Measurements from ENCODE around the gene MAGI1.

The MAGI1 gene

DNA sequence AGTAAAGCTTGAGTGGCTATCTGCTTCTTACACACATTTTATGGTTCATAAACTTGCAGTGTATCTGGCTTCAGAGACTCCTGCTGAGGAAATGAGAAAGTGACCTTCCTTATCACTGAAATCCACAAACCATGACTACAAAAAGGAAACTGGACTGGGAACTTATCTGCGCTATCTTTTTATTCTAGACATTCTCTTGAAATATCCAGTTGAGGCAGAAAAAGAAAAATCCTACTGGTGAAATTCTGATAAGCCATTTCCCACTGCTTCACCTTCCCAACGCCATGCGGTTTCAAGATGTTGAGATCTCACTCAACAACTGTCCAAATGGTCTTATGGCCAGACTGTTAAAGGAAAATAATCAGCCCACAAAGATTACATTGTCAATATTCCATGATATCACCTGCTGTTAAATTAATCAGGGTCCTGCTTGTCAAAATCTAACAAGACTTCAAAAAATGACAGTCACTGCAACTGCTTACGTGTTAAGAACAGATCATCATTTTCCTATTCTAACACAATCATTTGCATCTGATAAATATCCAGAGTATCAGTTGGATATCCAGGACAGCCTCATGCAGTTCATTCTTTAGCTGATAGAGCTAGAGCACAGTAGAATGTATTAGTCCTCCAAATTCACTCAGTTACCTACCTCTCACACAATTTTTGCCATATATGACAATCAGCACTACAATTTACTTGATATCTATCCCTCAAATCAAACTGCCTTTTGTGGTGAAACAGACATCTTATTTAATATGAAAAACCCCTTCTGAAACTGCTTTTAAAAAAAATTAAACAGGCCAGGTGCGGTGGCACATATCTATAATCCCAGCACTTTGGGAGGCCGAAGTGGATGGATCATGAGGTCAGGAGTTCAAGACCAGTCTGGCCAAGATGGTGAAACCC lies 538.1 kb downstream of the MAGI1 start:
- DNase-seq = no peak

DNA sequence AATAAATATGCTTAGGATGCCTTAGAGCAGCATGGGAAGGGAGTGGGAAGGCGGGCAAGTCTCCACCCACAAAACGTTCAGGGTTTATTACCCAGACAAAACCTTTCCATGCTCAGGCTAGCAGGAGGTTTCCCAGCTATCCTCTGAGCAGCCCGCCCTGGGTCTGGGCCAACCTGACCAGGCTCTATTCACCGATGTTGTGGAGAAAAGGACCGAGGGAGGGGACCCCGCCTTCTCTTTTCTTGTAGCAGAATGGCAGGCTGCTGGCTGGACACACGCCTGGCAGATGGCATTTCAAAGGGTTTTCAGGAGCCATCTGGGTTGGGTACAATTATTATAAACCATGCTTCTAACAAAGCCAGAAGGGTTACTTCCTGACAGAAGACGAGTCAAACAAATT lies 540.9 kb downstream of the MAGI1 start:
- no peak for DNase-seq

DNA sequence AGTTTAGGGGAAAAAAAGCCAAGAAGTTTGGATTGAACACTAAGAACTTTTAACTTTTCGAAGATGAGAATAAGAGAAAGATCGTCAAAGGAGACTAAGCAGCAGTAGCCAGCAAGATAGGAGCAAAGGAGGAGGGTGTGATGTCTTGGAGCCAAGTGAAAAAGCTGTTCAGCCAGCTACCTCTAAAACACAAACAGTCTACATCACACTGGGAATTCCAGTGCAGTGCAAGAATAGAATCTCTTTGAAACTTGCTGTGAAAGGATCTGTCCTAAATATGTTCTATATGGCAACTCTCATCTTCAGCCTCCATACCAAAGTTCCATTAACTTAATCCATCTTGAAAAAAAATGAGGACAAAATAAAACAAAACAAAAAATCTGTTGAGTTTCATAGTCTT lies 541.5 kb downstream of the MAGI1 start:
- no peak for DNase-seq

DNA sequence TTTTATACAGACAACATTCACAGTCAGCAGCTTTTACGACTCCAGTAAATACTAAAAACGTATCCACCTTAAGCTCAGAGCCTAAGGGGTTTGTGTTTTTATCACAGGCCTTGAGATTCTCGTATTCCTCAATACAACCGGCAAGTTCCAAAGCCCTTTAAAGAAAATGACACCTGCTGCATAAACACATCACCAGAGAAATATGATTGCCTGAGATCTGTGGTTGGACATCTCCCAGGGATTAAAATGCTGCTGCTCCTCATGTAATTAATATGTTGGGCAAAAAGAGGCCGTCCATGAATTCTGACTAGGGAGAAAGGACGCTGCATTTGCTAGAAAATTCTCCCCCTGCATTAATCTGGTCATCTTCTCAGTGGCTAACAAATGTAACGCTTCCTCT lies 544.8 kb downstream of the MAGI1 start:
- DNase-seq = no peak

DNA sequence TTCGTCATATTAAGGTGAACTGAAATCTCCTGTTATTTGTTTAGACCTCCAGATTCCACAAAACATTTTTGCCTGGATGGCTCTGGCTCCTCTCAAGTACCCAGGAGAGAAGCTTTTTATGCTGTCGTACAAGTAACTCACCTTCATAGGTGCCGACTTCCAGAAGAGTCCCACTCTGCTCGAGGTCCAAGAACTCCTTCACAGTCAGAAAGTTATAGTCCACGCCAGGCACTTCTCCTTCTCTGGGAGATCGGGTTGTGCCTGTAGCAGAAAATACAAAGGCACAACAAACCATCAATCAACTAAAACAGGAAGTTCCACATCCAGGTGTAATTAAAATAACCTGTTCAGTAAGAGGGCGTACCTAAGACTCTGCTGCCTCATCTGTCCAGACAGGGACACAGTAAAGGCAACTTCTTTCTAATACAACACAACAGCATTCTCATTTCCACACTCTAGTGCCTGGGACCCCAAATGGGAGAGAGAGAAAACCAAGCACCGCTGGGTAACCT lies 545.3 kb downstream of the MAGI1 start:
- DNase-seq = no peak

DNA sequence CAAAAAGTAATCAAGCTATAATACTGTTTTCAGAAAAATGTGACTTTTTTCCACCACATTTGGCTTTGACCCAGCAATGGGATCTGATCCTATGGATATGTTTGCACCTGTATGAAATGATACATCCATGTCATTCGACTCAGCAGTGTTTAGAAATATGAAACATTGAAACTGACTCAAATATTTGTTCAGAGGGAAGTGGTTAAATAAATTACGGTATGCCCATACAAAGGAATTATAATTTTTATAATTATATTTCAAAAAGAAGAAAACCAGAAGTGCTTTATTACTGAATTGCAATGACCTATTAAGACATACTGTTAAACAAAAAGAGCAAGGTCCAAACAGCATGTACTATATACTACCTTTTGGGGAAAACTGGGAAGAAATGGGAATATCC lies 546.5 kb downstream of the MAGI1 start:
- DNase-seq = no peak

DNA sequence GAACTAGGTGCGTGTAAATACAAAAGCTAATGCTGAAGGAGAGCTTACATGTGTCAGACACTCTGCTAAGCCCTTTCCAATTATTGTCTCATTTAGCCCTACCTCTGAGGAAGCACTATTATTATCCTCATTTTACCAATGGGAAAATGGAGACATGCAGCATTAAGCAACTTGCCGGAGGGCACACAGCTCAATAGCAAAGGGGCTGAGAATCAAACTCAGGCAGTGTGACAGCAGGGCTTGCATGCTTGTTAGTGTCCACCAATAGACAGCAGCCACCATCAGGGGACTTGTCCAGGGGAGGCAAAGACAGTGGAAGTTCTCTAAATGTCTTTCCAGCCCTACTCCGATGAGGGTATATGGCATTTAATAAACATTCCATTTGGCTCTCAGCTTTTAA lies 548.6 kb downstream of the MAGI1 start:
- no peak for DNase-seq

DNA sequence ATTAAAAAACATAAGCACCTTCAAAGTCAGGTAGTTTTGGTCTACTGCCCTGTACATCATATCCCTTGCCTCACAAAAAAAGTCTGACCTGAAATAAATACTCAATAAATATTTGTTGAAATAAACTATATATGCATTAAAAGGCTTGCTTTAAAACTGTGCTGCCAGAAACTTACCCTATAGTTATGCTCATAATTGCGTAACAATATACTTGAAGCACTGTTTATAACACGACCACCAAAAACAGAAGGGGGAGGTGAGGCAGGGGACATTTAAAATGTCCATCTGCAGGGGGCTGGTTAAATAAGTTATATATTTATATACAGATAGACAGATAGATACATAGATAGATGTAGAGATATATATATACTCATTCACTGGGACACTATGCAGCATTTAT lies 549.5 kb downstream of the MAGI1 start:
- no peak for DNase-seq

DNA sequence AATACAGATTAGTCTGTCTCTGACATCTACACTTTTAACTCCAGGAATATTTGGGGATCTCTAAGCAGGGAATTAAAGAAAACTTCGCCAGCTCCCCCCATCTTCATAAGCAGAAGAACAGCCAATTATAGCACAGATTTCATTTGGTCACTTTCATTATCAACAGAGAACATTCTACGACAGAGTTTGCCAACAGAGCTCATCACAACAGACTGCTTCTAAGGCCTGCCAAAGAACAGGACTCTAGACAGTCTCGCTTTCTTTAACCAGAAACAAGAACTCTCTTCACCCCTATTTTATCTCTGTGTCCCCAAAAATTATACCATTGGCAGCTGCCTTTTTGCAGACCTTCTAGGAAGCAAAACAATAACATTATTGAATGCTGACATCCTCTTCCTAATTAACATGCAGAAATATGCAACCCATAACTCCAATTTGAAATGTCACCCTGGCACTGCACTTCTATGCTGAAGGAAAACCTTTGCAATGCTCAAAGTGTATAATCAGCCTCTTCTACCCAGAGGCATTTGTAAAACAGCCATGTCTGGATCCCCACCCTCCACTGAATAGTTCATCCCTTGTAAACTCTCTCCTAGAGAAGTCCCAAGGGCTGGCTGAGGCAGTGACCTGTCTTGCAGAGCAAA lies 552.8 kb downstream of the MAGI1 start:
- DNase-seq = no peak

DNA sequence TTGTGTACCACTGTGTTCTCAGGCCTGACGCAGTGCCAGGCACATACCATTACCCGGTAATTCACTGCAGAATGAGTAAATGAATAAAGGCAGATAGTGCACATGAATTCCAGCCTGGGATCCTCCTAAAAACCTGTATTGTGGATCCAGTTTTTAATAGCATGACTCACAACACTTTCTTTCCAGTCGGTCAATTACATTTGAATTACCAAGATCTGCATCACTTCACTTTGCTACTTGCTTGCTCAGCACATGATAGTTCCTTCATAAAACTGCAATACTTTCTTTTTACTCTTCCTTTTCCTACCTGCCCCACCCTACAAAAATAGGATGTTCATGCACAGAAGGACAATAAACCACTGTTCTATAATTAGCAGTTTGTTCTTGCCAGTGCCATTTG lies 553.8 kb downstream of the MAGI1 start:
- no peak for DNase-seq

DNA sequence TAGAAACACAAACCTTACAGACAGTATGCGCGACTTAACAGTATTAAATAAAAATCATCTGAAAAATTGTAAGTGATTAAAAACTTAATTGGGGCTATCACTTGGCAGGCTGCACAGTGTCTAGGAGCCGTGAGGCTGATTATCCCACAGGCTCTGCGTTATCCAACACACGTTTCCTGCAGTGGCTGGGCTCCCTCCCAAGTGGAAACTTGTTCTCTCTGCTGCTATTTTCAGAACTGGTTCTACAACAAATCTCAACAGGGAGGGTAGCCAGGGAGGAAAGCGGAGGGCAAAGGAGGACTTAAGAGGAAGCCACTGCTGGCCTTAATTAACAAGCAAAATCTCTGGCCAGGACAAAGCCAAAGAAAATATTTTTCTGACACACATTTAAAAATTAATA lies 555.2 kb downstream of the MAGI1 start:
- no peak for DNase-seq

DNA sequence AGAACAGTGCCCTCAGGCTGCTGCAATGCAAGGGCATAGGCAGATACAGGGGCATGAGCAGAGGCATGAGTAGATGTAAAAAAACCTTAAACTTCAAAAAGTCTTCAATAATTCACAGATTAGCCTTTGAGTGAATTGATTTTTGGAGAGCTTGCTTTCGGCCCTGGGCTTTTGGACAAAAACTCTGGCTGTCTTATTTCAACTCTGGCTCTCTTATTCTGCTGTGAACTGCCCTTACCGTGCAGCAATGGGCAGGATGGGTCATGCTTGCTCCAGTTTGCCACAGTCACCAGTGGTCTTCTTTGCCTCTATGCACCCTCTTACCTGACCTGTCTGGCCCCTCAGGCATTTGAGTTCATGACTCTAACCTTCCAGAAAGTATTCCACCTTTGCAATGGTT lies 555.7 kb downstream of the MAGI1 start:
- no peak for DNase-seq

DNA sequence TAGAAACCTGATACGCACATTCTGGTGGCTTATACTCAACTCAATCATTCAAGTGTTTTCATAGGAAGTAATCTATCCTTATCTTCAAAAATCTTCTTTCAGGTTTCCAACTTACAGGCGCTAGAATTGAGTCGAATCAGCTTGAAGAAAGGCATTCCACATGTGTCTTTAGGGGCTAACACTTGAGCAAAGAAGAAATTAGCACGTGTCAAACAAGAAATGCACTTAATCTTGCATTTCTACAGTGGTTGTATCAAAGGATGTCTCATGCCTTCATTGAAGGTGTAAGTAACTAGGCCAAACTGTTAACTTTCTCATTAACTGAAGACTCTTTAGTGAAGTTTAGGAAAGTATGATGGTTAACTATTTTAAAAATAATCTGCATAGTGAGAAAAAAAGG lies 557.6 kb downstream of the MAGI1 start:
- no peak for DNase-seq

DNA sequence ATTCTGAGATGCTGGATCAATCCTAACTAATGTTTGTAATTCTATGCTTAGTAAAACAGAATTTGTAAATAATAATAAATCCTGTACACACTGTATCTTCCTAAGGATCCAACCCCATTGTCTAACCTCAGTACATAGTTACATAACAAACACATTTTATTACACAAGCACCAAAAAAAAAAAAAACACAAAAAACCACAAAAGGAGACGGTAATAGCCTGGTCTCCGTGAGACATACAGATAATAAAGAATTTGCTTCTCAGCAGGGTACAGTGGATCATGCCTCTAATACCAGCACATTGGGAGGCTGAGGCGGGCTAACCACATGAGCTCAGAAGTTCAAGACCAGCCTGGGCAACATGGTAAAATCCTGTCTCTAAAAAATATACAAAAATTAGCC lies 558.7 kb downstream of the MAGI1 start:
- DNase-seq = no peak

DNA sequence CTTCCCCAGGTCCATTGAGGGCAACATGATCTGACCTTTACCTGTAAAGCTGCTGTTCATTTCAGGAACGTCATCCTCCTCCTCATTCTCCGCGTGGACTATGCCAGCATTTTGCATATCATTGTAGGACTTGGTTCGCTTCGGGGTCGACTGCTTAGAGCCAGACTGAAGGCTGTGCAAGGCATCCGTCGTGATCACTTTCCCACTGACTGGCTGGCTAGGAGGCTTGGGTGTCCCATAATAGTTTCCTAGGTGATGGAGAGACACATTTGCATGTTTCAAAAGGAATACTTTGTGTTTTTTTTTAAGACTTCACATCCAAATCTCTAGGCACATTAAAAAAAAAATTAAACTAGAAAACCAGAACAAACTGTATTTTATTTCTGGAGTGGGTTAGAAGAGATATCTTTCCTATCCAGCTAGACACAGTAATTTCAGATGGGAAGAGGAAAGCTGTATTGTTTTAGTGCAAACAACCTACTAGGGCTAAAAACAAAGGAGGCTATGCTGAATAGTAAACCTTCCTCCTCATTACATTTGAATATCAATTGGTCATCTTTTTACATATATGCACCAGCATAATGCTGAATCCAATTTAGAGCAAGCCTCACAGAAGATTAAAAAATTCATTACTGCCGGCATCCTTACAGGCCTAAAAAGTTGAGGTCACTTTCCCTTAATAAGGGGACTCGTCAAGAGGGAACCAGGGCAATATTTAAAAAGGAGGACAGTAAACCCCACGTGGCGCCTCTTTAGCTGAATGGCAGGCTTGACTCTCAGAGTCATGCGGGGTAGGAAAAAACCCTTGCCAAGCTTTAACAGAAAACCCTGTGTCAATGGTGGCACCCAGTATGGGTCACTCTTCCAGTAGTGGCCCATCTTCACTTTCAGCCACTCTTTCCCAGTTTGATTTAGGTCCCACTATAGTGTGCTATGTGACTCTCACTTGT lies 559.9 kb downstream of the MAGI1 start:
- DNase-seq = no peak

DNA sequence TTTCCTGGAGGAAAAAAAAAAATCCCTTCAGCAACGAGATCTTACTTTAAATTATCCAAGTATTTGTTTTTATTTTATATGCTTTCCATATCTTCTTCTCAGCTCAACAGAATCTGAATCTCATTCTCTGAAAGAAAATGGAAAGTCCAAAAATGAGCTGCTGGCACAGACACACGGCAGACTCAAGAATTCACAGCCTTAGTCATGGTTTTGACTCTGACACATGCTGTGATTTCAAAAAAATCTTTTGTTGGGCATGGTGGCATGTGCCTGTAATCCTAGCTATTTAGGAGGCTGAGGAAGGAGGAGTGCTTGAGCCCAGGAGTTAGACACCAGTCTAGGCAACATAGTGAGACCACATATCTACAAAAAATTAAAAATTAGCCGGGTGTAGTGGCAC lies 565.0 kb downstream of the MAGI1 start:
- DNase-seq = no peak

DNA sequence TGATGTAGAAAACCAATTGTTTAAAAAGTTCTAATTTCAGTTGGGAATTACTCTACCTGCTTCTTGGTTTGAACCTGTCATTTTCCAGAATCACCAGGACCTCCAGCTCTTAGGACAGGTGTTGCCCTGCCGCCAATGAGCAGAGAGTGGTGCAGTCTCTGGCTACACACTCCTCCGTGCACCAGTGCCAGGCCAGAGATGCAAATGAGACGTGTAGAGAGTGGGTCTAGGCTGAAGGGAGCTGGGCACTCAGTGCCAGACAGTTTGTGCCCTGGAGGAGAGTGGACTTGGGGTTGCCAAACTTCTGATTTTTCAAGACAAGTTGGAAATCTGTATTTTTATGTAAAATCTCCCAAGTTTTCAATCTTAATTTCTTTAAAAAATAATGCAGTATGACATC lies 566.2 kb downstream of the MAGI1 start:
- no peak for DNase-seq

DNA sequence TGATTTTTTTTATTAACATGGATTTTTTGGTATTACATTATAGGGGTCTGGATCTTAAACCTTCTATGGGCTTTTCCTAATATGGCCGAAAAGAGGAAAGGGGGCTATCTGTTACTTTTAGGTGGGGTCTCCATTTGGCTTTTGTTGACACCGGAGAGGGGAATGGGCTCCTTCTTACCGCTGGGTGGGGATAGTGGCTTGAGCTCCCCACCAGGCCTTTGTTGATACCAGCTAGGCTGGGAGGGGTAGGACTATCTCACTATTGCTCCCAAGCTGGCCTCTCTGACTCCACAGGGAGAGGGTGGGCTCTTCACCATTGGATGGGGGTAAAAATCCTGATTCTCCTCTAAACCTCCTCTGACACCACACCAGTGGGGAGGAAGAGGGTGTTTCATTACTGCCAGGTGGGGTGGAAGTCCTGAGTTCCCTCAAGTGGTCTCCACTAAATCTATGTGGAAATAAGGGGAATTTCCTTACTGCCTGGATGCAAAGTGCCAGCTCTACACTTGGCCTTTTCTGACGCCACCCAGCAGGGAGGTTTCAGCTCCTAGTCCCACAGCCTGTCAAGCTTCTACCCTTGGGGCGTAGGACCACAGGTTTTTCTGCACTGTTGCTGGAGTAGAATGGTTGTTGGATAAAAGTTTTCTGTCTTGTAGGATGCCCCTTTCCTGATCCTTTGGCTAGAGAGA lies 572.3 kb downstream of the MAGI1 start:
- no peak for DNase-seq

DNA sequence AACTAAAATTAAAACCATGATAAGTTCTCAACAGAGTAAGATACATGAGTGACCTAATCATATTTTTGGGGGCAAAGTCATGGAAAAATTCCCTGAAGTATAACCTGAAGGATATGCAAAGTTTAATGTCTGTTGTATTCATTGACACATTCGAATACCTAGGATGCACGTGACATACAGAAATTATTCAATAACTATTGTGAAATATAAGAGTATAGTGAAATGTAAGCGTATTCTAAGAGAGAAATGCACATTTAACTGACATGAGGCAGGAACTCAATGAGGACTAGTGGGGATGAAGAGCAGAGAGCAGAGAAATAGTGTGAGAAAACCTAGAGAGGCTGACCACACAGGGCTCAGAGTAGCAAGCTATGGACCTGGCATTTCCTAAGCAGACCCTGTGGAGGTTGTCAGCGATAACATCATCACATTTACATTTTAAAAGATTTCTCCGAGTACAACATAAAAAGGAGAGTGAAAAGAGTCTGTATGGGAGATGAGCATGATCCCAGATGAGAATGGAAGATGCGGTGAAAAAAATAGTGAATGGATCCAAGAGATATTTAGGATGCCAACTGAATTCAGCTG lies 588.8 kb downstream of the MAGI1 start:
- no peak for DNase-seq

DNA sequence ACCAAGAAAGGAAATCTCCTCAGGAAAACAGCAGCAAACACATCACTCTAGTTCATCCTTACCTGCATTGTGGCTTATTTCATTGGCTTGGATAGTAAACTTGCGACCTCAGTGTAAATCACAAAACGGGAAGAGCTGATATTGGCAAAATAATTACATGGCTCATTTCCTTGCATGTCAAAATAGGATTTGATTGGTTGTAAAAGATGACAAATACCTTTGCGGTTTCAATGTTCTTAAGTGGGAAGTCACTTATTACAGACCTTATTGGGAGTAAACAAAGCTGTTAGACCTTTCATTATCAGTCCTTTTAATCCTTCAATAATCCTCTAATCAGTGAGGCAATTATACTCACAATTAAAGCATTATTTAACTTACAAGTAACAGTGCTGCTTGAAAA lies 590.6 kb downstream of the MAGI1 start:
- no peak for DNase-seq

DNA sequence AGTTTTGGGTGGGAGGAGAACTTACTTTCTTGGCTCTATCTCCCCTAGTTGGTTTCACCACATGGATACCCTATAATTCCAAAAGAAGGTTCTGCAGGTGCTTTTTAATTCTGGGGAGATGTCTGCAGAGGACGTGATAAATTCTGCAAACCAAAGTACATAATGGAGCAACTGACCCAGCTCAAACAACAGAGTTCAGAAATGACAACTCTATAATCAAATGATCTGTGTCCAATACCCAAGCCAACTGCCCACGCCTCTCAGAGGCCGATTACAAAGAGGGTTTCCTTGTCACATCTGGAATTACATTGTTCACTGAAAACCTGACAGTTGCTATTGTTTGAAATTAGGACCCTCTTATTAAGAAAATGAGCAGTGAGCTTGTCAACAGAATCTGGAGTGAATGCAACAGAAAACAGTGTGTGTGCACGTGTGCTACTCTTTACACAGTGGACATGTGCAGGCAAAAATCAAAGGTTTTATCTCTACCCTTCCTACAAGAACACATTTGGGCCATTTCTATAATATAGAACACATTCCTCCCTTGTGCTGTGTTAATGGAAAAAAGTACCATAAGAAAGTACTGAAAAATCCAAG lies 593.0 kb downstream of the MAGI1 start:
- no peak for DNase-seq

DNA sequence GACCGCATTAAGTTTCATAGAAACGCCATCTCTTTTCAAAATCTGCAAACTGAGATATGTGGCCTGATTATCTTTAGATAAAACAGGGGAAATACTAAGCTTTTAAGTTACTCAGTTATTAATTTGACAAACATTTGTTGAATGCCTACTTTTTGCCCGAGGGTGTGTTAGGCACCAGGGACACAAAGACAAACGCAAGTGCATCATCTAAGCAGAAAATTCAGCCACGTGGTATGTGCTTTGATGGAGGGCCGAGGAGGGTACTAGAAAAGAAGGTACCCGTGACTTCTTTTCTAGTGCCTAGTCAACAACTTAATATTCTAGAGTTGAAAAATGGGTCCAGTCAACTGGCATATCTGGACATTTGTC lies 594.3 kb downstream of the MAGI1 start:
- no peak for DNase-seq

Measured in effector CD4-positive, alpha-beta T cell (primary cell).